Measurements from ENCODE around the gene KCTD10.

Gene KCTD10

DNA sequence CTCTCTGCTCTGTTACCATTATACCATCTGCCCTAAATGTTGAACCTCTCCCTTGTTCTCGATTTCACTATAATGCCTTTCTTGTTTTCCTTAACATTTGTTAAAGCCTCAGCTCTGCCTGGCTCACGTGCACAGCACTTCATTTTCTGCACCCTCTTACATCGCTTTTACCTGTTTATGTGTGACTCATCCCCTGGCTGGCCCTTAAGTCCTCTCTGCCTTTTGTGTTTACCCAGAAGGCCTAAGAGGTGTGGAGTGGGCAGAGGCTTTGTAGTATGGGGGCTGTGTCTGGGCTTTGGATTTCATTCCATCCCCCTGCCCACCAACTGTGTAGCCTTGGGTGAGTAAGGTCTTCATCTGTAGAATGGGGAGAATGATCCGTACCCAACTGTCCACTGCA lies 36.9 kb upstream of the KCTD10 start:
- no peak for TF ChIP-seq TAF1 (IDR thresholded peaks at IDR 0.05; ENCODE audit: low read depth)

- no peak for TF ChIP-seq CEBPB (IDR thresholded peaks at IDR 0.05)
- TF ChIP-seq TEAD4 (IDR thresholded peaks at IDR 0.05), result no peak
- no peak for TF ChIP-seq RAD21 (IDR thresholded peaks at IDR 0.05; ENCODE audit: low read depth)
- TF ChIP-seq EP300 (IDR thresholded peaks at IDR 0.05; ENCODE audit: borderline replicate concordance), result no peak
- TF ChIP-seq TCF12 (IDR thresholded peaks at IDR 0.05; ENCODE audit: low read depth), result no peak
- TF ChIP-seq NFIC (IDR thresholded peaks at IDR 0.05), result no peak
- TF ChIP-seq YY1 (IDR thresholded peaks at IDR 0.05; ENCODE audit: low read depth), result no peak
- no peak for TF ChIP-seq EGR1 (IDR thresholded peaks at IDR 0.05)
- TF ChIP-seq, protein P1, sequence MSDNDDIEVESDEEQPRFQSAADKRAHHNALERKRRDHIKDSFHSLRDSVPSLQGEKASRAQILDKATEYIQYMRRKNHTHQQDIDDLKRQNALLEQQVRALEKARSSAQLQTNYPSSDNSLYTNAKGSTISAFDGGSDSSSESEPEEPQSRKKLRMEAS (IDR thresholded peaks at IDR 0.05), result no peak
- TF ChIP-seq, protein P2, sequence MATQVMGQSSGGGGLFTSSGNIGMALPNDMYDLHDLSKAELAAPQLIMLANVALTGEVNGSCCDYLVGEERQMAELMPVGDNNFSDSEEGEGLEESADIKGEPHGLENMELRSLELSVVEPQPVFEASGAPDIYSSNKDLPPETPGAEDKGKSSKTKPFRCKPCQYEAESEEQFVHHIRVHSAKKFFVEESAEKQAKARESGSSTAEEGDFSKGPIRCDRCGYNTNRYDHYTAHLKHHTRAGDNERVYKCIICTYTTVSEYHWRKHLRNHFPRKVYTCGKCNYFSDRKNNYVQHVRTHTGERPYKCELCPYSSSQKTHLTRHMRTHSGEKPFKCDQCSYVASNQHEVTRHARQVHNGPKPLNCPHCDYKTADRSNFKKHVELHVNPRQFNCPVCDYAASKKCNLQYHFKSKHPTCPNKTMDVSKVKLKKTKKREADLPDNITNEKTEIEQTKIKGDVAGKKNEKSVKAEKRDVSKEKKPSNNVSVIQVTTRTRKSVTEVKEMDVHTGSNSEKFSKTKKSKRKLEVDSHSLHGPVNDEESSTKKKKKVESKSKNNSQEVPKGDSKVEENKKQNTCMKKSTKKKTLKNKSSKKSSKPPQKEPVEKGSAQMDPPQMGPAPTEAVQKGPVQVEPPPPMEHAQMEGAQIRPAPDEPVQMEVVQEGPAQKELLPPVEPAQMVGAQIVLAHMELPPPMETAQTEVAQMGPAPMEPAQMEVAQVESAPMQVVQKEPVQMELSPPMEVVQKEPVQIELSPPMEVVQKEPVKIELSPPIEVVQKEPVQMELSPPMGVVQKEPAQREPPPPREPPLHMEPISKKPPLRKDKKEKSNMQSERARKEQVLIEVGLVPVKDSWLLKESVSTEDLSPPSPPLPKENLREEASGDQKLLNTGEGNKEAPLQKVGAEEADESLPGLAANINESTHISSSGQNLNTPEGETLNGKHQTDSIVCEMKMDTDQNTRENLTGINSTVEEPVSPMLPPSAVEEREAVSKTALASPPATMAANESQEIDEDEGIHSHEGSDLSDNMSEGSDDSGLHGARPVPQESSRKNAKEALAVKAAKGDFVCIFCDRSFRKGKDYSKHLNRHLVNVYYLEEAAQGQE (IDR thresholded peaks at IDR 0.05; ENCODE audit: low read depth), result no peak
- TF ChIP-seq, protein P3, sequence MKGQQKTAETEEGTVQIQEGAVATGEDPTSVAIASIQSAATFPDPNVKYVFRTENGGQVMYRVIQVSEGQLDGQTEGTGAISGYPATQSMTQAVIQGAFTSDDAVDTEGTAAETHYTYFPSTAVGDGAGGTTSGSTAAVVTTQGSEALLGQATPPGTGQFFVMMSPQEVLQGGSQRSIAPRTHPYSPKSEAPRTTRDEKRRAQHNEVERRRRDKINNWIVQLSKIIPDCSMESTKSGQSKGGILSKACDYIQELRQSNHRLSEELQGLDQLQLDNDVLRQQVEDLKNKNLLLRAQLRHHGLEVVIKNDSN (IDR thresholded peaks at IDR 0.05), result no peak
- no peak for TF ChIP-seq CREB1 (IDR thresholded peaks at IDR 0.05; ENCODE audit: low read depth)
- TF ChIP-seq TAF1 (IDR thresholded peaks at IDR 0.05; ENCODE audit: low read depth), result no peak
- no peak for TF ChIP-seq ZBTB7A (IDR thresholded peaks at IDR 0.05; ENCODE audit: low read depth)
- TF ChIP-seq FOXM1 (IDR thresholded peaks at IDR 0.05; ENCODE audit: borderline replicate concordance, low read depth), result no peak
Observed at GRCh38 chr12:109513051-109513450, 36.0 kb upstream of the KCTD10 start.

DNA sequence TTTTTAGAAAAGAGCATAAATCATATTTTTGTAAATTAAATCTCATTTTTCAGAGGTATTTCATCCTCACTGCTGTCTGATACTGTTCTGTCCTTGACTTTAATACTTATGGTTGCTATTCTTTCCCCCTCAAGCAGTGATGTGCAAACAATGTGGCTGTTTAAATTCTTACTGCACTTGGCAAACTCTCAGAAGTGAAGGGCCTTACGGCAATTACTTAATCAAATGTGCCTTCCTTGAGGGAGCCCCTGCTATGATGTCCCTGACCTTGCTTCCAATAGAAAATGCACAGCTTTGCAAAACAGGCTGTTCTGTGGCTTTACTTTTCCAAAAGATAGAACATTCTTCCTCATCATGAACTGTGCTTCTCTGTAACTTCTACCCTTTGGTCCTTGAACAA lies 35.5 kb upstream of the KCTD10 start:
- TF ChIP-seq, protein P2 (IDR thresholded peaks at IDR 0.05; ENCODE audit: low read depth), result no peak
- TF ChIP-seq RAD21 (IDR thresholded peaks at IDR 0.05; ENCODE audit: low read depth), result no peak
- TF ChIP-seq, protein P3 (IDR thresholded peaks at IDR 0.05), result no peak
- TF ChIP-seq CEBPB (IDR thresholded peaks at IDR 0.05), result no peak
- TF ChIP-seq TAF1 (IDR thresholded peaks at IDR 0.05; ENCODE audit: low read depth), result no peak
- TF ChIP-seq YY1 (IDR thresholded peaks at IDR 0.05; ENCODE audit: low read depth), result no peak
- TF ChIP-seq TEAD4 (IDR thresholded peaks at IDR 0.05), result no peak
- TF ChIP-seq ZBTB7A (IDR thresholded peaks at IDR 0.05; ENCODE audit: low read depth), result no peak
- TF ChIP-seq CREB1 (IDR thresholded peaks at IDR 0.05; ENCODE audit: low read depth), result no peak
- TF ChIP-seq FOXM1 (IDR thresholded peaks at IDR 0.05; ENCODE audit: borderline replicate concordance, low read depth), result no peak
- no peak for TF ChIP-seq TCF12 (IDR thresholded peaks at IDR 0.05; ENCODE audit: low read depth)
- TF ChIP-seq, protein P1 (IDR thresholded peaks at IDR 0.05), result no peak
- no peak for TF ChIP-seq EP300 (IDR thresholded peaks at IDR 0.05; ENCODE audit: borderline replicate concordance)

- TF ChIP-seq EP300 (IDR thresholded peaks at IDR 0.05; ENCODE audit: borderline replicate concordance) (no peak), FOXM1 (IDR thresholded peaks at IDR 0.05; ENCODE audit: borderline replicate concordance, low read depth) (no peak), CEBPB (IDR thresholded peaks at IDR 0.05) (no peak), ZBTB7A (IDR thresholded peaks at IDR 0.05; ENCODE audit: low read depth) (no peak), TAF1 (IDR thresholded peaks at IDR 0.05; ENCODE audit: low read depth) (no peak), TCF12 (IDR thresholded peaks at IDR 0.05; ENCODE audit: low read depth) (no peak), YY1 (IDR thresholded peaks at IDR 0.05; ENCODE audit: low read depth) (no peak), CREB1 (IDR thresholded peaks at IDR 0.05; ENCODE audit: low read depth) (no peak)
- TF ChIP-seq, protein P1 (IDR thresholded peaks at IDR 0.05), result no peak
- TF ChIP-seq, protein P3 (IDR thresholded peaks at IDR 0.05), result no peak
- TF ChIP-seq, protein P2 (IDR thresholded peaks at IDR 0.05; ENCODE audit: low read depth), result no peak
Observed at GRCh38 chr12:109510196-109510595, 33.1 kb upstream of the KCTD10 start.

Measured in Ishikawa (cell line).